HG02588 (cell line): ENCODE data around the gene TEX264.
"Not testable (repeated sequence)": the region's sequence is repeated elsewhere in the genome, so short reads cannot be mapped to it uniquely, and the experiment has no call there.

Experiments
- ATAC-seq: cut with Tn5 transposase; IDR thresholded peaks from one replicate; pipeline ENCODE4 v1.9.1; 2021; ENCODE audit warnings: mild to moderate bottlenecking, moderate library complexity; ENCODE audit not compliant: unreplicated experiment

The TEX264 gene, protein sequence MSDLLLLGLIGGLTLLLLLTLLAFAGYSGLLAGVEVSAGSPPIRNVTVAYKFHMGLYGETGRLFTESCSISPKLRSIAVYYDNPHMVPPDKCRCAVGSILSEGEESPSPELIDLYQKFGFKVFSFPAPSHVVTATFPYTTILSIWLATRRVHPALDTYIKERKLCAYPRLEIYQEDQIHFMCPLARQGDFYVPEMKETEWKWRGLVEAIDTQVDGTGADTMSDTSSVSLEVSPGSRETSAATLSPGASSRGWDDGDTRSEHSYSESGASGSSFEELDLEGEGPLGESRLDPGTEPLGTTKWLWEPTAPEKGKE

DNA sequence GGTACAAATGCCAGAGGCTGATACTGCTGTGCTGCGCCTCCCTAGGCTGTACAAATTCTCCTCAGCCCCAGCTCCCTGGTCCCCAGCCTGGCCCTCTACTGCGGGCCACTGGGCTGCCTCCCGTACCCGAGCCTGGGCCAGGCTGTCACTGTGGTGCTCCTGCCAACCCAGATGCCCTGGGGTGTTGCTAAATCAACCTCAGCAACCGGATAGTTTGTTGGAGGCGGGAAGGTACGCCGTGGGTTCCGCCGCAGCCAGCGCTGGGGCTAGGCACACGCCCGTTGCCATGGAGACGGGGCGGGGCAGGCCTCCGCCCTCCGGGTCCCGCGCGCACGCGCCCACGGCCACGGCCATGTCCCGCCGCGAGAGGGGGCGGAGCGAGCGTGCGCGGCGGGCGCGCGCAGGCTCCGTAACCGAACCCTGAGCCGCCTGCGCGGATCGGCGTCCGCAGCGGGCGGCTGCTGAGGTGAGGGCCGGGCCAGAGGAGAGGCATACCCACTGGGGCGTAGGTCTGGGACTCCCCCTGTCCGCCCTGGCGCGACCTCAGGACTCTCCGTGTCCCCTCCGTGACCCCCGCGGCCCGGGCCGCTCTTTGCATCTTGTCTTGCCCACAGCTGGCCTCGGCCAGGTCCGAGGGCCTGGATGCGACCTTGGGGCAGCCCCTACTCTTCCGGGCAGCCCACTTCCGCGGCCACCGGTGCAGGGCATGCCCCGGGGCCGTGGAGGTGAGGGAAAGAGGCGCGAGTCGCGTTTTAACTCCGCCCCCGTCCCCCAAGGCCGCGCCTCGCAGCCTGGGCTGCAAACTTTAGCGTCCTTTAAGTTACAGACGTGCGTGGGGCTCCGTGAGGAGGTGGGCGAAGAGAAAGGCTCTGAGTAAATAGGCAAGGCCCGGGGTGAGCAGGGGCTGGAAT lies at the start of gene TEX264:
Gene TEX264, plus strand, starts transcription at position 430 of the 911 bp plus-strand sequence. CDS start 3,053 bp downstream, outside the sequence.
- peak; percentile 72 for ATAC-seq

DNA sequence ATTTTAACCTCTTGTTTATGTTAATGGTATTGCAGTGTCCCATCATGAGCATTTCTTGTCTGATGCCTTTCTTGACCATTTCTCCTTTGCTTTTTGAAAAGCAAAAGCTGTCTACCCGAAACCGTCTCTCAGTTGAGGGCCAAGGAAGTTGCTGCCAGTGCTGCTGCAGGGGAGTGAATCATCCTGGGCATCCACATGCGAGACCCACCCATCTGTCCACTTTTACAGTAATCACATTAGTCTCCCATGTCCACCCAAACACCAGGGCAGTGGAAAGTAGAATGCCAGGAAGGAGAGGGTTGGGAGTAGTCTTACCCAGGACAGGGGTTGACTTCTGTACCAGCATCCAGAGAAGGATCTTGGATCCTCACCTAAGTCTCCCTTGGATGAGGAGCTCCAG lies 48.6 kb upstream of the TEX264 start:
- ATAC-seq = no peak

DNA sequence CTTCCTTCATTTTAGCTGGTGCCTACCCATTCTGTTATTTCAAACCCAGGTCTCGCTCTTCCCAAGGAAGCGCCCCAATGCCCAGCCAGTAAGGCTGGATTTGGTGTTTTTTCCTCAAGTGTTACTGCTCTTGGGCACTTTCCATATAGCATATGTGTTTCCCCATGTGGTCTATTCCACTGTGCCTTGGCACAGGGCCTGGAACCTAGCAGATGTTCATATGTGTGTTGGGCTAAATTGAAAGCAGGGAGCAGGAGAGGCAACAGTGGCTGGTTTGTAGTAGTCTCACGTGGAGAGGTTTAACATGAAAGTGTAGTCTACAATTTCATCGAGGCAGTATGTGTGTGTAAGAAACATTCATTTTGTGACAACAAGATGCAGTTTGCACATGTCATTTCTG lies 48.2 kb upstream of the TEX264 start:
- ATAC-seq = no peak

DNA sequence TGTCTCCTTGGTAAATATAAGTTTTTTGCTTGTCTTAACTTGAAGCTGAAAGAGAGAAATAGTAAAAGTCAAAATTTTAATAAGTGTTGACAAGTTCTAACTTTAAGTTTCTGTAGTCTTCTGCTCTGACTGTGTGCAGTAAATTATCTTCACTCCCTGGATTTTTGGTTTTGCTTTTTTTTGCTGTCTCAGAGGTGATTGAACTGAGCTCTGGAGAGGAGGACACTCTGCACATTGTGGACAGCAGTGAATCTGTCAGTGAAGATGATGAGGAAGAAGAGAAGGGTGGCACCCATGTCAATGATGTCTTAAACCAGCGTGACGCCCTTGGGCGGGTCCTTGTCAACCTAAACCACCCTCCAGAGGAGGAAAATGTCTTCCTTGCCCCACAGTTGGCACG lies 40.5 kb upstream of the TEX264 start:
- no peak for ATAC-seq

DNA sequence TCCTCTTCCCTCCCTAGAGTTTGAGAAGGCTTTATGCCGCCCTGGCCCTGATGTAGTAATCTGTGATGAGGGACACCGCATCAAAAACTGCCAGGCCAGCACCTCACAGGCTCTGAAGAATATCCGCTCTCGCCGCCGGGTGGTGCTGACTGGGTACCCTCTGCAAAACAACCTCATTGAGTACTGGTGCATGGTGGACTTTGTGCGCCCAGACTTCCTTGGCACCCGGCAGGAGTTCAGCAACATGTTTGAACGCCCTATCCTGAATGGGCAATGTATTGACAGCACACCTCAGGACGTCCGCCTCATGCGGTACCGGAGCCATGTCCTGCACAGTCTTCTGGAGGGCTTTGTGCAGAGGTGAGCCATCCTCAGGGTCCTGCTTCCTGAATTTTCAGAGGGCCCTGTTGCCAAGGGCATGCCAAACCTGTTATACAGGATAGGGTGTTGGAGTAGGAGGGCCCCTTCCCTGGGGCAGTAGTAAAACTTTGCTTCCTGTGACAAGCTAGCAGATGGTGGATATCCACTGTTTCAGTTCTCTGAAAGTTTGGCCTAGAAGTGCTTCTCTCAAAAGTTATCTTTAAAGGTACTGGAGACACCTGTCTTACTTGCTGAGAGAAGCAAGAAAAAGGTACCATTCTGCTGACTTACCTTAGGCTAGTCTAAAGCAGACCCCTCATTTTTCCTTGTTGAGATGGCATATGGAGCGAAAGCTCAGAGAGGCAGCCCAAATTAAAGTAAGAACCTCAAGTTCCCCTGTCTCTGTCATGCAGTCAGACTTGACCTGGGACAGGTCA lies 33.7 kb upstream of the TEX264 start:
- ATAC-seq = no peak

DNA sequence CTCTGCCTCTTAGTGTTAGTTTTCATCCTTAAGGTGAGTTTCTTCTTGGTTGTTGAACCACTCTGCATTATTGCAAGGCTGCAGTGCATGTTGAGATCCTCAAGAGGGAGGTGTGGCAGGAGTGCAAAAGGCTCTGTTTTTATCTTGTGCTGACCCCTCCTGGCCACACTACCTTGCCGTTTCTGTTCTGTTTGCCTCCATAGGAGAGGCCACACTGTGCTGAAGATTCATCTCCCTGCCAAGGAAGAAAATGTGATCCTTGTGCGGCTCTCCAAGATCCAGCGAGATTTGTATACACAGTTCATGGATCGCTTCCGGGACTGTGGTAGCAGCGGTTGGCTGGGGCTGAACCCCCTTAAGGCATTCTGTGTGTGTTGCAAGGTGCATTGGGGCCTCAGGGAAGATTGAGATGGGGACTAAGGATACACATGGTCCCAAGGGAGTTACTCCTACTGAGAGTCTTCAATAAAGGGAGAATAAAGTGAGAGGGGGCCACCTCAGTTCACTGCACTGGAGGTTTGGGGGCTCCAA lies 33.0 kb upstream of the TEX264 start:
- no peak for ATAC-seq

DNA sequence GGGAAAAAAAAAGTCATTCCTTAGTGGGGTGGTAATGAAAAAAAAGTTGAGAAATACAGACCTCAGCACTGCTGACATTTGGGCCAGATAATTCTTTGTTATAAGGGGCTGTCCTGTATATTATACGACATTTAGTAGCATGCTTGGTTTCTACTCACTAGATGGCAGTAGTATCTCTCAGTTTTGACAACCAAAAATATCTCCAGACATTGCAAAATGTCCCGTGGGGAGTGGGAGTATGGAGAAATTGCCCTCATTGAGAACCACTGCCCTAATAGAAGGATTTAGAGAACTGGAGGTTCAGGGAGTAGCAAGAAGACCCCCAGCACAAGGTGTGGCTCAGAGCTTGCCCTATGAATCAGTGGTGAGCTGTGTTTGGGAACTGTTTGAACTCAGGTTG lies 28.6 kb upstream of the TEX264 start:
- ATAC-seq = no peak

DNA sequence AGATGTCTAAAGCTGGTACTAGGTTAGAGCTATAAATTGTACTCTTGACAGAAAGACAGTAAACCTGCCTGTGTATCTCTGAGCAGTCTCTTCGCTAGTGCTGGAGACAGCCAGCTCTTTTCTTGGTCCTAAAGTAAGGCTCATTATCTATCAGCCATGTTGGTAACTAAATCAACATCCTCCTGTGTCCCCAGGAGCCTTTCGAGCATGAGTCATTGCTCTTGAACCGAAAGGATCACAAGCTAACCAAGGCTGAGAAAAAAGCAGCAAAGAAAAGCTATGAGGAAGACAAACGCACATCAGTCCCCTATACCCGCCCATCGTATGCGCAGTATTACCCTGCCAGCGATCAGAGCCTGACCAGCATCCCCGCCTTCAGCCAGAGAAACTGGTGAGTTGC lies 25.0 kb upstream of the TEX264 start:
- ATAC-seq = no peak

DNA sequence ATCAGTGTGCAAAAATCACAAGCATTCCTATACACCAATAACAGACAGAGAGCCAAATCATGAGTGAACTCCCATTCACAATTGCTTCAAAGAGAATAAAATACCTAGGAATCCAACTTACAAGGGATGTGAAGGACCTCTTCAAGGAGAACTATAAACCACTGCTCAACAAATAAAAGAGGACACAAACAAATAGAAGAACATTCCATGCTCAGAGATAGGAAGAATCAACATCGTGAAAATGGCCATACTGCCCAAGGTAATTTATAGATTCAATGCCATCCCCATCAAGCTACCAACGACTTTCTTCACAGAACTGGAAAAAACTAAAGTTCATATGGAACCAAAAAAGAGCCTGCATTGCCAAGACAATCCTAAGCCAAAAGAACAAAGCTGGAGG lies 18.9 kb upstream of the TEX264 start:
- ATAC-seq = not testable (repeated sequence)

DNA sequence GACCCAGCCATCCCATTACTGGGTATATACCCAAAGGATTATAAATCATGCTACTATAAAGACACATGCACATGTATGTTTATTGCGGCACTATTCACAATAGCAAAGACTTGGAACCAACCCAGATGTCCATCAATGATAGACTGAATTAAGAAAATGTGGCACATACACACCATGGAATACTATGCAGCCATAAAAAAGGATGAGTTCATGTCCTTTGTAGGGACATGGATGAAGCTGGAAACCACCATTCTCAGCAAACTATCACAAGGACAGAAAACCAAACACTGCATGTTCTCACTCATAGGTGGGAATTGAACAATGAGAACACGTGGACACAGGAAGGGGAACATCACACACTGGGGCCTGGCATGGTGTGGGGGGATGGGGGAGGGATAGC lies 17.6 kb upstream of the TEX264 start:
- not testable (repeated sequence) for ATAC-seq

DNA sequence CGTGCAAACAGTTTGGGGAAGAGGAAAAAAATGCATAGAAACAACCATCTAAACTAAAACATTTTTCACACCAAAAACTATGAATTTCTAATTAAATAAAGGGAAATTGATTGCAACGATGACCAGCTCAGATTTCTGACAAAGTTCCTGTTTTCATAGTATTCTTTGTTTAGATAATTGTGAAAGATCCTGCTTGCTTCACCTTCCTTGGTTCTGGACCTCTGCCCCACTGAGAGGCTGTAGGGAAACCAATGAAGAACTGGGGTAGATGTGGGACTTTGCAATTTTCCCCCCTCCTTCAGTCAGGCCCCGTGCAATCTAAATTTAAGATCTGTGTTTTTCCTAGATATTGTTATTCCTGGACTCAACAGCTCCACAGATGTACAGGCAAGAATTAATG lies 13.8 kb upstream of the TEX264 start:
- ATAC-seq = no peak

DNA sequence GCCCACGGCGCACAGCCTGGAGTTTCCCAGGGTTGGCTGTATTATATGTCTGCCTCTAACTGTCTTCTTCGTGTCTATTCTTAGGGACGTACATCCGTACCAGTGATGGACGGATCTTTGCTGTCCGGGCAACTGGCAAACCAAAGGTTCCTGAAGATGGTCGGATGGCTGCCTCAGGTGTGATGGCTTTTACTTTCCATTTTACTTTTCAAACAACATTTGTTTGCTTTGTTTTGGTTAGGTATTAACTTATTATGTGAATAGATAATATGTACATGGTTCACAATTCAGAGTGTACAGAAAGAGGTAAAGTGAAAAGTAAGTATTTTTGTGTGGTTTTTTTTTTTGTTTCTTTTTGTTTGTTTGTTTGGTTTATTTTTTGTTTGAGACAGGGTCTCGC lies 11.1 kb upstream of the TEX264 start:
- ATAC-seq = no peak

DNA sequence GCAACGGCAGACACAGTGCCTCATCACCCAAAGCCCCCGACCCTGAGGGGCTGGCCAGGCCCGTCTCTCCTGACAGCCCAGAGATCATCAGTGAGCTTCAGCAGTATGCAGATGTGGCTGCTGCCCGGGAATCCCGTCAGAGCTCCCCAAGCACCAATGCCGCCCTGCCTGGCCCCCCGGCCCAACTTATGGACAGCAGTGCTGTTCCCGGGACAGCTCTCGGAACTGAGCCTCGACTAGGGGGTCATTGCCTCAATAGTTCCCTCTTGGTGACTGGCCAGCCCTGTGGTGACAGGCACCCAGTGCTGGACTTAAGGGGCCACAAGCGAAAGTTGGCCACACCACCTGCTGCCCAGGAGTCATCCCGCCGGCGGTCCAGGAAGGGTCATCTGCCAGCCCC lies 8.6 kb upstream of the TEX264 start:
- ATAC-seq = no peak

DNA sequence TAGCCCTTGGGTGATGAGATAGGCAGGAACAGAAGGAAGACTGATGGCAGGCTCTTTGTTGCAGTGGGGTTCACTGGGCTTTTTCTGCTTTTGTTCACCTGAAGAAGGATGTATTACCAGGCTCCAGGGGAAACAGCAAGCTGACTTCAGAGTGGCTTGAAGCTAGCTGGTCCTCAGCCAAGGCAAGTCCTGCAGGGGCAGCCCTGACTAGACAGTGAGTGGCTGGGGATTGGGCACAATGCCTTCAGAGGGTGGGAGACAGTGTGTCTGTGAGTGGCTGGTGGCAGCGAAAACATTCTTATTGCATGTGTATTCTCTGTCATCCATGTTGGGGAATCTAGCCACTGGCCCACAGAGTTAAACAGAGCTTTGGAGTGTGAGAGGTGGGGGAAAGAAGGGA lies 2.3 kb upstream of the TEX264 start:
- no peak for ATAC-seq

DNA sequence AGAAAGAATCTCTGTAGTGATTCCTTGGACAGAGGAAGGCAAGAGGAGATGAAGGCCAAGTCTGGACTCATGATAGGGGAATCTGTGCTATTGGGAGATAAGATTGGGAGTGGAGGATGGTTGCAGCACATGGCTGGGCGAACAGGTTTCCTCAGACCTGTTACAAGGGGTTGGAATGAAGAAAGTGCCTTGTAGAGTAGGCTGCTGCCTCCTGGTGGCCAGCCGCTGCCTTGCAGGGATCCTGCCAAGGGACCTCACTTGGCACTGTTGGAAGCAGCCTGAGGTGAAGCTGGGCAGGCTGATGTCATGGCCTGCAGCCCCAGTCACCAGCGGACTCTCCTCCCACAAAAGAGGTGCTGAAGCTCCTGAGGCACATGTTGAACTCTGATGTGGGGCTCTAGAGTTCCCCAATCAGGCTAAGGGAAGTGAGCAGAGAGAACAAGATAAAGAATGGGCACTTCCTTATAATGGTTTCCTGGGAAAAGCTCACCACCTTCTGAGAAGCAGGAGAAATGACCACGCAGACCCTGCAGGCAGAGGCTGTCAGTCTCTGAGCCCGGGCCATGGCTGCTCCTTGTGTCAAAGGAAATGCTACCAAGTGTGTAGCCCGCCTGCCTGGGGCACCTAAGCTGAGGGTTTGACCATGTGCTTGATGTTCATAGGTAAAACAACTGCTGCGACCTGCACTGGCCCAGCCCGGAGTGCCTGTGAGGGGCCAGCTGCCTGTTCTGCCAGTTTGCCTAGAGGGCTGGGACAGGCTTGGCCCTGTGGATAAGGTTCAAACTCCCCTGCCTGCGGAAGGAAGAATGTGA lies 1.6 kb upstream of the TEX264 start:
- ATAC-seq = no peak

DNA sequence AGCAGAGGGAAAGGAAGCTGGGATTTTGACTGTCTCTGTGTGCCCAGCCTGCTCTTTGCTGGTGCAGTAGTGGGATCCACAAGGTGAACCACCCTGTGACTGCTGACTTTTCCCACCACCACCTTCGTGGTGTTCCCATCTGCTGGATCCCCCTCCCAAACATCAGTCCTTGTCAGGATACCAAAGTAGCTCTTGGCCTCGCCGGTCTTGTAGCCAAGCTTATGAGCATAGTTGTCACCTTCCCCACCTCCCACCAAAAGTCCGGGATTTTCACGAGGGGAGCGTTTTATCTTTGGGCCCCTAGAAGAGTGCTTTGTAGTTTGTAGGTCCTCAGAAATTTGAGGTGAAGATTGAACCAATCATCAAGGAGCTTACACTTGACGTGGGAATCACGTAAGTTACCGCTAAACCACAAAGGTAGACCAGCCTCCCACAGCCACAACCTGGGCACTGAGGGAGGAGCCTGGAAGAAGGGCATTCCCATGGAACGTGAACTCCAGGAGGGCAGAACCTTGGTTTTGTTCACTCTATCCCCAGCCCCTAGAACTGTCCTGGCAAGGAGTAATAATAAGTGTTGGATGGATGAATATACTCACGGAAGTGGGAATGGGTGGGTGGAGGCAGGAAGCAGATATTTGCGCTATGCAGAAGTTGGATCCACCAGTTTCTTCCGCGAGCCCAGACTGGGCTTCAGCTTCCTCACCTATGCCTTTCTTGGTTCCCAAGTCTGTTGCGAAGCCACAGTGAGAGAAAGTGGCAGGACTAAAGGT lies 814 bp upstream of the TEX264 start:
- no peak for ATAC-seq

DNA sequence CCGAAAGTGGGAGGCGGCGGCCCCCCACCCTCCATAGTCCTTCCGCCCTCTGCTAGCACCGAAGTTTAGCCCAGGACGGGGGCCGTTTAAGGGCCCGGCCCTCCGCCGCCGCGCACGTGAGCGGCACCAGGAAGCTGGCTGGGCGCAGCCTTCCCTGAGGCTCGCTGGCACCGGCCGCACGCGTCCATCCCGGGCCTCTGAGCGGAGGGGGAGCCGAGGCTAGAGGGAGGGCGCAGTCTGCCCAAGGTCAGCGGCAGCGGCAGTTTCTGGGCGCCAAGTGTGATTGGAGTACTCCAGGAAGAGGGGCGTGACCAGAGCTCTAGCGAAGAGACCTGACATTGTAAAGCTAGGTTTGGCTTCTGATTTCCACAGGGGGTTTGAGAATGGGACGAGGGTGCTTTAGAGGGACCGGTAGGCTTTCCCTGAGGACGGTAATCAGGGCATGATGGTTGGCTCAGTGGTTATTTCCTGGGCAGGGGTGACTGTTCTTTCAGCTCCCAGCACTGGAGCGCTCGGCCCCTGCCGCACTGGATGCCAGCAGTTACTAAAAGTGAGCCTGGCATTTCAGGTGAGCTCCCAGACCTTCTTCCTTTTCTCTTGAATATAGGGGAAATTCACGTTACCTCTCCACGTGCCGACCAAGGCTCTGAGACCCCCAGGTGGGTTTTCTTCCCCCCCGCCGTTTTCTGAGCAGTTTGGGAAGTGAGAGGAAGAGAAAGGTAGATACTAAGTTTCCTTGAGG lies 853 bp downstream of the TEX264 start:
- ATAC-seq = peak; percentile 35

DNA sequence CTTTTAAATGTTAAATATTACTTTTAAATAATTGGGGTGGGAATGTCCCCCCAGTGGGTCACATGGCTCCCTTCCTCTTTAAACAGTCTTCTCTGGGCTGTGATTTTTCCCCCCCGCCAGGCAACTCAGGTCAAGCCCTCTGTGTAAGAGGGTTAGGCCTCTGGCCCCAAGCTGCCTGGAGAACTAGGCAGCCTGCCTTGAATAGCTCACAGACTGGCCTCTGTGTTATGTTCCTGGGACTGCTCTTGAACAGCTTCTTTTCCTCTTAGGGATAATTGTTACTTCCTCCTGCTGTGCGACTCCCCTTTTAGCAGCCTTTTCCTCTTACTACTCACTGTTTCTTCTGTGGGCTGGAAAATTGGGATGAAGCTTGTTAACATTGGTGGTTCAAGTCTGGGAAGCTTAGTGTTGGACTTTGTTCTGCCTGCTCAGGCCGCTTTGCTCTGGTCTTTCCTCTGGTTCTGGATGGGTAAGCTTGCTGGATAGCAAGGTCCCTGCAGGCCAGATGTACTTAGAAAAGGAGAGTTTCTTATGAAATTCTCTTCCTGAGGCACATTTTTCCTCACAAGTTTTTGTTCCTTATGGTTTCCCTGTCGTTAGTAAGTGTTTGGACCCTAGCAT lies 2.2 kb downstream of the TEX264 start:
- no peak for ATAC-seq
